ENCODE measurements around the gene NKD2.

Gene NKD2, protein sequence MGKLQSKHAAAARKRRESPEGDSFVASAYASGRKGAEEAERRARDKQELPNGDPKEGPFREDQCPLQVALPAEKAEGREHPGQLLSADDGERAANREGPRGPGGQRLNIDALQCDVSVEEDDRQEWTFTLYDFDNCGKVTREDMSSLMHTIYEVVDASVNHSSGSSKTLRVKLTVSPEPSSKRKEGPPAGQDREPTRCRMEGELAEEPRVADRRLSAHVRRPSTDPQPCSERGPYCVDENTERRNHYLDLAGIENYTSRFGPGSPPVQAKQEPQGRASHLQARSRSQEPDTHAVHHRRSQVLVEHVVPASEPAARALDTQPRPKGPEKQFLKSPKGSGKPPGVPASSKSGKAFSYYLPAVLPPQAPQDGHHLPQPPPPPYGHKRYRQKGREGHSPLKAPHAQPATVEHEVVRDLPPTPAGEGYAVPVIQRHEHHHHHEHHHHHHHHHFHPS

DNA sequence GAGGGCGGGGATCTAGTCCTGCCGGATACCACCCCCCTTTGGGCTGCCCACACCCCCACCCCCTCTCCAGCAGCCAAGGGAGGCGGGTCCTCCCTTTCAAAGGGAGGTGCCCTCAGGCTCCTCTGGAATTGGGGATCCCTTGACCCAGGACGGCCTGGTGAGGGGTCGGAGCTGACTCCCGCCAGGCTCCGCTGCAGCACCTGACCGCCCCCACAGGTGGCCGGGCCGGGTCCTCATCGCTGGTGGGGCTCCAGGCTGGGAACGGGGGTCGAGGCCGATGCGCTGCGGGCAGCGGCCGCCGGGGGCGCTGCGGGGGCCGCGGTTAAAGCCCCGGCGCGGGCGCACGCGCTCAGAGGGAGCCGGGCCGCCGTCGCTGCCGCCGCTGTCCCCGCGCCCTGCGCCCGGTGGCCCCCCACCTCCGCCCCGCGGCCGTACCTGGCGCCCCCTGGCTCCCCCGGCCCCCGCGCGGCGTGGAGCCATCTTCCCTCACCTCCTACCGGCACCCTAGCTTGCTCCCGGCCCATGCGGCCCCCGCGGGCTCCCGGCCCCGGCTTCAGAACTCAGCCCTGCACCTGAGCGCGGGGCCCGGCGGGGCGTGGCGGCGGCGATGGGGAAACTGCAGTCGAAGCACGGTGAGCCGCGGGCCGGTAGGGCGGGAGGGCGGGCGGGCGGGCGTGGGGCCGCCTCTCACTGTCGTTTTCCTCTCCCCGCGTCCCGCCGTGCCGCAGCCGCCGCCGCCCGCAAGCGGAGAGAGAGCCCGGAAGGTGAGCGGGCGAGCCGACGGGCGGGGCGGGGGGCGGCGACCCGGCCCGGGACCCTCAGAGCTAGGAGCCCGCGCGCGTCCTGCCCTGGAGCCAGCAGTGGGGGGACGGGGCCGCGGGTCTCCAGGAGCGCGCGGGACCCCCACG, at the start of gene NKD2:
Gene NKD2 (plus strand): TSS at position 352 of the 908 bp plus-strand sequence. CDS start 256 bp downstream, at position 608.
- TF ChIP-seq, protein P1, sequence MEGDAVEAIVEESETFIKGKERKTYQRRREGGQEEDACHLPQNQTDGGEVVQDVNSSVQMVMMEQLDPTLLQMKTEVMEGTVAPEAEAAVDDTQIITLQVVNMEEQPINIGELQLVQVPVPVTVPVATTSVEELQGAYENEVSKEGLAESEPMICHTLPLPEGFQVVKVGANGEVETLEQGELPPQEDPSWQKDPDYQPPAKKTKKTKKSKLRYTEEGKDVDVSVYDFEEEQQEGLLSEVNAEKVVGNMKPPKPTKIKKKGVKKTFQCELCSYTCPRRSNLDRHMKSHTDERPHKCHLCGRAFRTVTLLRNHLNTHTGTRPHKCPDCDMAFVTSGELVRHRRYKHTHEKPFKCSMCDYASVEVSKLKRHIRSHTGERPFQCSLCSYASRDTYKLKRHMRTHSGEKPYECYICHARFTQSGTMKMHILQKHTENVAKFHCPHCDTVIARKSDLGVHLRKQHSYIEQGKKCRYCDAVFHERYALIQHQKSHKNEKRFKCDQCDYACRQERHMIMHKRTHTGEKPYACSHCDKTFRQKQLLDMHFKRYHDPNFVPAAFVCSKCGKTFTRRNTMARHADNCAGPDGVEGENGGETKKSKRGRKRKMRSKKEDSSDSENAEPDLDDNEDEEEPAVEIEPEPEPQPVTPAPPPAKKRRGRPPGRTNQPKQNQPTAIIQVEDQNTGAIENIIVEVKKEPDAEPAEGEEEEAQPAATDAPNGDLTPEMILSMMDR (IDR thresholded peaks at IDR 0.05; ENCODE audit: low read depth, low read length), result no peak
- no peak within 1 kb of the TSS for H3K4me3 ChIP-seq (ENCODE audit: low read depth, low read length)

DNA sequence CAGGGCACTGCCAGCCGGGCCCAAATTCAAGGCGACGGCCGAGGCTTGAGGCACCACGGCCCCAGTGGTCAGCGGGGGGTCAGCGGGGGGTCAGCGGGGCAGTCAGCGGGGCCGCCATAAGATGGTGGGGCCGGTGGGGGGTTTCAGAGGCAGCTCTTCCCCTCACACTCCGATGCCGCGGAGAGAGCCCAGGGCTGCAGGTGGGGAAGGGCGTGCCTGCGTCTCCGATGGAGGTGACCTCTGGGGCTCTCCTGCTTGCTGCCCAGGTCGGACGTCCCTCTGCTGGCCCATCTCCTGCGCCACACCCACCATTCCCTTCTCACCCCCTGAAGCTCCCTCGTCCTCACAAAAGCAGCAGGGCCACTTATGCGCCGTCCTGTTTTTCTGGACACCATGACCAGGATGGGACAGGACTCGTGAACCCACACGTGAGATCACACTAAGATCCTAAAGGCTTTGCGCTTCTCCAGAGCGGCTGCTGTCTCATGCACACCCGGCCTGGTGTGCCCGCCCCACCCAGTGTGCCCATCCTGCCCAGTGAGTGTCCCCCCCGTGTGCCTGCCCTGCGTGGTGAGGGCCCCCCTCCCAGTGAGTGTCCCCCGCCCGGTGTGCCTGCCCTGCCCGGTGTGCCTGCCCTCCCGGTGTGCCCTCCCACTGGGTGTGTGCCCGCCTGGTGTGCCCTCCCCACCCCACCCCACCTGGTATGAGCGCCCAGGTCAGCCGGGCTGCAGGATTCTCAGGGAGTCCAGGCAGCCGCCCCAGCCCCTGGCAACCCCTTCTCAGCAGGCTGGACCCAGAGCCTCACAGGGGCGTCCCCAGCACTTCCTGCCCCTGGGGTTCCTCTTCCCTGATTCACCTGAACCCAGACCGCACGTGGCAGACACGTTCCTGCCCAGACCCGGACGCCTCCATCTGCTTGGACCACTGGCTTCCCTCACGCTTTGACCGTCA, 48.7 kb upstream of the NKD2 start:
- no peak overlapping the region for H3K4me3 ChIP-seq (ENCODE audit: low read depth, low read length)
- TF ChIP-seq, protein P1 (IDR thresholded peaks at IDR 0.05; ENCODE audit: low read depth, low read length), result no peak

DNA sequence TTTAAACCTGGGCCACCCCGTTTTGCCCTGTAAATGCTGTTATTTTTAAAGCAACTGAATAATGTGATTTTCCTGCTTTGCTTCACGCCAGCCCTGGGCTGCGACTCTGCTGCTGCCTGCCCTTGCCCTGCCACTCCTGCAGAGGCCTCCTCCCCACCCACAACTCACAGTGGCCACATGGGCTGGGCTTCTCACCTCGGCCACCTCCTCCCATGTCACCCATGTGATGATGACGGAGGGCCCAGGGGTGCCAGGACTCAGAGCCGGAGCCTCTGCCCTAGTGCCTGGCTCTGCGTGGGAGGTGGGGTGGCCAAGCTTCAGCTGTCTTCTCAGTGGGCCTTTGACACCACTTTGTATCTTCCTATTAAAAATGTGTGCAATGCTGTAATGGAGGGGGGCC, 48.1 kb upstream of the NKD2 start:
- TF ChIP-seq, protein P1 (IDR thresholded peaks at IDR 0.05; ENCODE audit: low read depth, low read length), result no peak
- no peak overlapping the region for H3K4me3 ChIP-seq (ENCODE audit: low read depth, low read length)

DNA sequence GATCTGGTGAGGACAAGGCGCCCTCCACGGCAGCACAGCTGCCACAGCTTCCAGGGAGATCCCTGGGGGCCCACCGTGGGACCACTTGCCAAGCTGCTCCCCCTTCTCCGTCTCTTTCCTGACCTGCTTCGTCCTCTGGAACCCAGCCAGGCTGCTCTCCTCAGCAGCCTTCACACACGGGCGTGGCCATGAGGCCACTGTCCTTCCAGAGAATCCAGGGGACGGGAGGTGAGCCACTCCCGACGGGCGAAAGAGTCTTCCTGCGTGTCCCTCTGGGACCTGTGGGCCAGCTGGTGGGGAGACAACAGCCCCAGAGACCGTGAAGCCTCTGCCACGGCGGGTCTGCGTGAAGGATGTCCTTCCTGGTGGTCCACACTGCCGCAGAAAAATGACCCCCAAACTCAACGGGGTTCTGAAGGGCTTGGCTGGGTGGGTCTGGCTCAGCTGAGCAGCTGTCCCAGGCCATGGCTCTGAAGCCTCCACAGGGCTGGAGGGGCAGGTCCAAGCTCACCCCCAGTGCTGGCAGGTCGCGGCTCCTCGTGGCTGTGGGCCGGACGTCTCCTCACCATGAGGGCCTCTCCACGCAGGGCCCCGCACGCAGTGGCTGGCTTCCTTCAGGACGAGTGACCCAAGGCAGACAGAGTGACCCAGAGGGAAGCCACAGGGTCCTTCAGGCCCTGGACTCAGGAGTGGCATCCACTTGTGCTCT, 47.4 kb upstream of the NKD2 start:
- H3K4me3 ChIP-seq (ENCODE audit: low read depth, low read length), result no peak overlapping the region

DNA sequence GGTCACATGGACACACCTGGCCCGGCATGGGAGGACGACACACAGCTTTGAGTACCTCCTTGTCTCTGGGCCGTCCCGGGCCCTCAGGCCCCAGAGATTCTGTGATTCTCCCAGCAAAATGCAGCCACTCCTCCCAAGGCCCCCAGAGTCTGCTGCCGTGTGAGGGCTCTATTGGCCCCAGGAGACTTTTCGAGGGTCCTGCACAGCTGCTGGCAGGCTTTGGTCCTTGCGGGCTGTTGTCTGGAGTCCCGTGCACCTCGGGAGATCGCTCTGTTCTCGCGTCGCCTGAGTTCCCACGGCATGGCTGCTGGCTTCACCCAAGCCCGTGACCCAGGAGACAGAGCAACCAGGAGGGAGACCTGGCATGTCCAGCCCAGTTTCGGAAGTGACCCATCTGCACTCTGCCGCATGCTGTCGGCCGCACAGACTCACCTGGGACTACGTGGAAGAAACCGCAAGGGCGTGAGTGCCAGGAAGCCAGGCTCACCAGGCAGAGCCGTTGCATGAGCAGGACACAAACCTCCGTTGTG, 46.8 kb upstream of the NKD2 start:
- TF ChIP-seq, protein P1 (IDR thresholded peaks at IDR 0.05; ENCODE audit: low read depth, low read length), result no peak
- no peak overlapping the region for H3K4me3 ChIP-seq (ENCODE audit: low read depth, low read length)

More for the DNA sequence above, 47.4 kb upstream of the NKD2 start:
- TF ChIP-seq, protein P1 (IDR thresholded peaks at IDR 0.05; ENCODE audit: low read depth, low read length), result no peak

DNA sequence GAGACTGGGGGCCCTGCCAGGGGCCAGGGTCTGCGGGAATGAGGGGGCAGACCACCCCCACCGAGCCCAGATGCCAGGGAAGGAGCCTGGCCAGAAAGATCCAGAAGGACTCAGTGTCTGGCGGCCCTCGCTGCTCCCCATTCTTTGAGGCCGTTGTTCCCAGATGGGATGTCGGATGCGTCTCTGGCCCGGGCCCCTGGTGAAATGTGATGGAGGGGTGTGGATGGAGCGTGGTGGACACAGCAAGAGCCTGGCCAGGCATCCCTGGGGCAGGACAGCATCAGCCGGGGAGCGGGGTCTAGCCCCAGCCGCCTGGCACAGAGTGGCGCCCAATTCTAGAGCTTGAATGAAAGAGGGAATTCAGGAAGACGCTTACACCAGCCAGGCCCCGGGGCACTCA, 46.2 kb upstream of the NKD2 start:
- TF ChIP-seq, protein P1 (IDR thresholded peaks at IDR 0.05; ENCODE audit: low read depth, low read length), result no peak
- H3K4me3 ChIP-seq (ENCODE audit: low read depth, low read length), result no peak overlapping the region
